Measurements from ENCODE around the gene TTLL5. TPM values are rescaled to one million over a fixed set of nuclear protein-coding genes. Genes with fewer than 3 reads are reported as not detected.

TTLL5 gene
- total and polyA plus RNA-seq, 10 of the 15 experiments (the other 5 are each of a cell fraction or from before 2014, with no cell fraction given) = 3.2 to 25.9 (median 13.8) TPM

DNA sequence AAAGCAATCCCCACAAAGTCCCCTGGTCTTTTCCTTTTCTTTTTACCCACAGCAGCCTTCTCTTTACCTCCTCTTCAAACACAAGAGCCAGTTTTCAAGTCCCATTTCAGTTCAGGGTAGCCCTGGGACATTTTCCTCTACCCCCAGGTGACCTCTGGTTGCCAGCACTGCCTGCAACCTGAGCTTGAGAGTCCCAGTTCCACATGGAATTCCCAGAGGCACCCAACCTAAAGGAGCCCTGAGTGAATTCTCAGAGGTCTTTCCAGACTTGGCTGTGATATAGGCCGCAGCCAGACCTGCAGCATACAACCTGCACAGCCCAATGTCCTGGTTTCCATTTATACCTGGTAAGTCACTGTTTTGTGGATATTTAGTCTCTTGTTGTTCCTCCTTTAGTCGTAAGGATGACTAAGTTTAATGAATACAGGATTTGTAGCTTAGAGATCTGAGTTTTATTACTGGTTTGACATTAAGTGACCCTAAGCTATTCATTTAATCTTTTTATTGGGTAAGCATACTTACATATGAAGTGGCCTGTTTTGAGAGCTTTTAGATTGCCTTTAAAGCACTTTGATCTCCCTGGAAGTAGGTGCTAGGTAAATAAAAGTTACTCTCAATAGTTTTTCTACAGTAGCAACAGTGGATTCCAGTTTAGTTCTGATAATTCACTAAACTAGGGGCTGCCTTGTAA lies 160.9 kb downstream of the TTLL5 start:
- no peaks in the 10 kb centered on the region for H4K20me1 ChIP-seq (ENCODE audit: control insufficient read depth, insufficient read depth)
- no peaks in the 10 kb centered on the region for H3K9me3 ChIP-seq (replicated peaks; ENCODE audit: control insufficient read depth, insufficient read depth, low read length)
- in situ Hi-C loops (cut with MboI) = no loop called here
- intact Hi-C loops (cut with micrococcal nuclease; ENCODE audit: unreplicated experiment) = no loop called here
- peaks cover 0 to 6% of the 10 kb centered on the region in 2 experiments; a peak in 1 of 4 replicates for H3K36me3 ChIP-seq (ENCODE audit: control insufficient read depth in 2 of 2, insufficient read depth in 2 of 2, low read length in 1 of 2)
- no peak overlapping the region for H2AFZ ChIP-seq (ENCODE audit: control insufficient read depth, low read depth, low read length)
- ChIA-PET RAD21 (ENCODE audit: unreplicated experiment) (no interaction called here), SMC1A (ENCODE audit: uncharacterized antibody, unreplicated experiment) (interaction anchor here (0.7 to 1.0 kb wide), 4 partner anchors 10 to 113 kb away, joined by 3 read pairs; no protein-coding TSS in a partner anchor), CTCF (interaction anchor here (0.8 to 1.8 kb wide), 2 partner anchors 55 to 85 kb away, joined by 4 to 7 read pairs; no protein-coding TSS in a partner anchor), POLR2A (no interaction called here)
- BruUV-seq (replicated peaks) = no TSS peak
- H3K4me1 ChIP-seq (ENCODE audit: control insufficient read depth, insufficient read depth, low read length) = peaks cover 24% of the 10 kb centered on the region
- H3K4me3 ChIP-seq = no peak overlapping the region
- no peak overlapping the region for H3K27ac ChIP-seq (ENCODE audit: control insufficient read depth, insufficient read depth)
- no peak overlapping the region for H3K9ac ChIP-seq (ENCODE audit: control insufficient read depth, insufficient read depth, low read length)
- WGBS (ENCODE audit: insufficient coverage, insufficient replicate concordance, low lambda C conversion rate, missing lambda C conversion rate) = 96% methylated on average over 2 of the region's 2 CpGs
- H3K4me2 ChIP-seq (ENCODE audit: control insufficient read depth, insufficient read depth) = no peak overlapping the region
- ATAC-seq (no peak), DNase-seq (ENCODE audit: low read depth, low spot score) (no peak), FAIRE-seq (no peak)
- no peaks in the 10 kb centered on the region for H3K27me3 ChIP-seq (replicated peaks in 1 of 2; ENCODE audit: control insufficient read depth in 2 of 2, insufficient read depth in 2 of 2, low read length in 1 of 2)
- no peaks in the 10 kb centered on the region for H3K79me2 ChIP-seq (ENCODE audit: control insufficient read depth, insufficient read depth, low read length)
- TF ChIP-seq IRF4 (IDR thresholded peaks at IDR 0.05; ENCODE audit: low read depth, low read length) (no peak), RFX5 (IDR thresholded peaks at IDR 0.05; ENCODE audit: low read depth, low read length) (no peak), NR2C2 (IDR thresholded peaks at IDR 0.05; ENCODE audit: borderline replicate concordance, control insufficient read depth, insufficient read length, low read depth) (no peak), IKZF1 (conservative IDR thresholded peaks at IDR 0.05) (no peak), NFIC (IDR thresholded peaks at IDR 0.05; ENCODE audit: low read depth, low read length) (no peak), HDGF (IDR thresholded peaks at IDR 0.05) (no peak), KAT2A (conservative IDR thresholded peaks at IDR 0.05; ENCODE audit: control insufficient read depth, low read depth, low read length) (no peak)
- TF ChIP-seq, protein P1, sequence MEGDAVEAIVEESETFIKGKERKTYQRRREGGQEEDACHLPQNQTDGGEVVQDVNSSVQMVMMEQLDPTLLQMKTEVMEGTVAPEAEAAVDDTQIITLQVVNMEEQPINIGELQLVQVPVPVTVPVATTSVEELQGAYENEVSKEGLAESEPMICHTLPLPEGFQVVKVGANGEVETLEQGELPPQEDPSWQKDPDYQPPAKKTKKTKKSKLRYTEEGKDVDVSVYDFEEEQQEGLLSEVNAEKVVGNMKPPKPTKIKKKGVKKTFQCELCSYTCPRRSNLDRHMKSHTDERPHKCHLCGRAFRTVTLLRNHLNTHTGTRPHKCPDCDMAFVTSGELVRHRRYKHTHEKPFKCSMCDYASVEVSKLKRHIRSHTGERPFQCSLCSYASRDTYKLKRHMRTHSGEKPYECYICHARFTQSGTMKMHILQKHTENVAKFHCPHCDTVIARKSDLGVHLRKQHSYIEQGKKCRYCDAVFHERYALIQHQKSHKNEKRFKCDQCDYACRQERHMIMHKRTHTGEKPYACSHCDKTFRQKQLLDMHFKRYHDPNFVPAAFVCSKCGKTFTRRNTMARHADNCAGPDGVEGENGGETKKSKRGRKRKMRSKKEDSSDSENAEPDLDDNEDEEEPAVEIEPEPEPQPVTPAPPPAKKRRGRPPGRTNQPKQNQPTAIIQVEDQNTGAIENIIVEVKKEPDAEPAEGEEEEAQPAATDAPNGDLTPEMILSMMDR (IDR thresholded peaks at IDR 0.05 in 2 of 3, conservative IDR thresholded peaks at IDR 0.05 in 1 of 3; ENCODE audit: control insufficient read depth in 2 of 3, extremely low read depth in 1 of 3, insufficient read depth in 1 of 3, low read depth in 3 of 3, low read length in 3 of 3) = no peak
- TF ChIP-seq, protein P2, sequence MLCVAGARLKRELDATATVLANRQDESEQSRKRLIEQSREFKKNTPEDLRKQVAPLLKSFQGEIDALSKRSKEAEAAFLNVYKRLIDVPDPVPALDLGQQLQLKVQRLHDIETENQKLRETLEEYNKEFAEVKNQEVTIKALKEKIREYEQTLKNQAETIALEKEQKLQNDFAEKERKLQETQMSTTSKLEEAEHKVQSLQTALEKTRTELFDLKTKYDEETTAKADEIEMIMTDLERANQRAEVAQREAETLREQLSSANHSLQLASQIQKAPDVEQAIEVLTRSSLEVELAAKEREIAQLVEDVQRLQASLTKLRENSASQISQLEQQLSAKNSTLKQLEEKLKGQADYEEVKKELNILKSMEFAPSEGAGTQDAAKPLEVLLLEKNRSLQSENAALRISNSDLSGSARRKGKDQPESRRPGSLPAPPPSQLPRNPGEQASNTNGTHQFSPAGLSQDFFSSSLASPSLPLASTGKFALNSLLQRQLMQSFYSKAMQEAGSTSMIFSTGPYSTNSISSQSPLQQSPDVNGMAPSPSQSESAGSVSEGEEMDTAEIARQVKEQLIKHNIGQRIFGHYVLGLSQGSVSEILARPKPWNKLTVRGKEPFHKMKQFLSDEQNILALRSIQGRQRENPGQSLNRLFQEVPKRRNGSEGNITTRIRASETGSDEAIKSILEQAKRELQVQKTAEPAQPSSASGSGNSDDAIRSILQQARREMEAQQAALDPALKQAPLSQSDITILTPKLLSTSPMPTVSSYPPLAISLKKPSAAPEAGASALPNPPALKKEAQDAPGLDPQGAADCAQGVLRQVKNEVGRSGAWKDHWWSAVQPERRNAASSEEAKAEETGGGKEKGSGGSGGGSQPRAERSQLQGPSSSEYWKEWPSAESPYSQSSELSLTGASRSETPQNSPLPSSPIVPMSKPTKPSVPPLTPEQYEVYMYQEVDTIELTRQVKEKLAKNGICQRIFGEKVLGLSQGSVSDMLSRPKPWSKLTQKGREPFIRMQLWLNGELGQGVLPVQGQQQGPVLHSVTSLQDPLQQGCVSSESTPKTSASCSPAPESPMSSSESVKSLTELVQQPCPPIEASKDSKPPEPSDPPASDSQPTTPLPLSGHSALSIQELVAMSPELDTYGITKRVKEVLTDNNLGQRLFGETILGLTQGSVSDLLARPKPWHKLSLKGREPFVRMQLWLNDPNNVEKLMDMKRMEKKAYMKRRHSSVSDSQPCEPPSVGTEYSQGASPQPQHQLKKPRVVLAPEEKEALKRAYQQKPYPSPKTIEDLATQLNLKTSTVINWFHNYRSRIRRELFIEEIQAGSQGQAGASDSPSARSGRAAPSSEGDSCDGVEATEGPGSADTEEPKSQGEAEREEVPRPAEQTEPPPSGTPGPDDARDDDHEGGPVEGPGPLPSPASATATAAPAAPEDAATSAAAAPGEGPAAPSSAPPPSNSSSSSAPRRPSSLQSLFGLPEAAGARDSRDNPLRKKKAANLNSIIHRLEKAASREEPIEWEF (IDR thresholded peaks at IDR 0.05; ENCODE audit: insufficient replicate concordance, low read depth, low read length) = no peak
- TF ChIP-seq, protein P3, sequence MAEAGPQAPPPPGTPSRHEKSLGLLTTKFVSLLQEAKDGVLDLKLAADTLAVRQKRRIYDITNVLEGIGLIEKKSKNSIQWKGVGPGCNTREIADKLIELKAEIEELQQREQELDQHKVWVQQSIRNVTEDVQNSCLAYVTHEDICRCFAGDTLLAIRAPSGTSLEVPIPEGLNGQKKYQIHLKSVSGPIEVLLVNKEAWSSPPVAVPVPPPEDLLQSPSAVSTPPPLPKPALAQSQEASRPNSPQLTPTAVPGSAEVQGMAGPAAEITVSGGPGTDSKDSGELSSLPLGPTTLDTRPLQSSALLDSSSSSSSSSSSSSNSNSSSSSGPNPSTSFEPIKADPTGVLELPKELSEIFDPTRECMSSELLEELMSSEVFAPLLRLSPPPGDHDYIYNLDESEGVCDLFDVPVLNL (IDR thresholded peaks at IDR 0.05; ENCODE audit: low read depth, low read length) = no peak
- TF ChIP-seq, protein P4, sequence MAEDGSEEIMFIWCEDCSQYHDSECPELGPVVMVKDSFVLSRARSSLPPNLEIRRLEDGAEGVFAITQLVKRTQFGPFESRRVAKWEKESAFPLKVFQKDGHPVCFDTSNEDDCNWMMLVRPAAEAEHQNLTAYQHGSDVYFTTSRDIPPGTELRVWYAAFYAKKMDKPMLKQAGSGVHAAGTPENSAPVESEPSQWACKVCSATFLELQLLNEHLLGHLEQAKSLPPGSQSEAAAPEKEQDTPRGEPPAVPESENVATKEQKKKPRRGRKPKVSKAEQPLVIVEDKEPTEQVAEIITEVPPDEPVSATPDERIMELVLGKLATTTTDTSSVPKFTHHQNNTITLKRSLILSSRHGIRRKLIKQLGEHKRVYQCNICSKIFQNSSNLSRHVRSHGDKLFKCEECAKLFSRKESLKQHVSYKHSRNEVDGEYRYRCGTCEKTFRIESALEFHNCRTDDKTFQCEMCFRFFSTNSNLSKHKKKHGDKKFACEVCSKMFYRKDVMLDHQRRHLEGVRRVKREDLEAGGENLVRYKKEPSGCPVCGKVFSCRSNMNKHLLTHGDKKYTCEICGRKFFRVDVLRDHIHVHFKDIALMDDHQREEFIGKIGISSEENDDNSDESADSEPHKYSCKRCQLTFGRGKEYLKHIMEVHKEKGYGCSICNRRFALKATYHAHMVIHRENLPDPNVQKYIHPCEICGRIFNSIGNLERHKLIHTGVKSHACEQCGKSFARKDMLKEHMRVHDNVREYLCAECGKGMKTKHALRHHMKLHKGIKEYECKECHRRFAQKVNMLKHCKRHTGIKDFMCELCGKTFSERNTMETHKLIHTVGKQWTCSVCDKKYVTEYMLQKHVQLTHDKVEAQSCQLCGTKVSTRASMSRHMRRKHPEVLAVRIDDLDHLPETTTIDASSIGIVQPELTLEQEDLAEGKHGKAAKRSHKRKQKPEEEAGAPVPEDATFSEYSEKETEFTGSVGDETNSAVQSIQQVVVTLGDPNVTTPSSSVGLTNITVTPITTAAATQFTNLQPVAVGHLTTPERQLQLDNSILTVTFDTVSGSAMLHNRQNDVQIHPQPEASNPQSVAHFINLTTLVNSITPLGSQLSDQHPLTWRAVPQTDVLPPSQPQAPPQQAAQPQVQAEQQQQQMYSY (CRISPR knock-in tag; IDR thresholded peaks at IDR 0.05) = no peak
